Stimulated activated CD4-positive, alpha-beta T cell treated with anti-CD3 and anti-CD28 coated beads, Interleukin-15, amount 100 ng/mL, for 24 hours (primary cell): Measurements from ENCODE around the gene SLC24A1.

Experiments
- DNase-seq: peaks from one replicate; pipeline ENCODE4 v3.0.0-alpha.2; 2020

Gene SLC24A1

DNA sequence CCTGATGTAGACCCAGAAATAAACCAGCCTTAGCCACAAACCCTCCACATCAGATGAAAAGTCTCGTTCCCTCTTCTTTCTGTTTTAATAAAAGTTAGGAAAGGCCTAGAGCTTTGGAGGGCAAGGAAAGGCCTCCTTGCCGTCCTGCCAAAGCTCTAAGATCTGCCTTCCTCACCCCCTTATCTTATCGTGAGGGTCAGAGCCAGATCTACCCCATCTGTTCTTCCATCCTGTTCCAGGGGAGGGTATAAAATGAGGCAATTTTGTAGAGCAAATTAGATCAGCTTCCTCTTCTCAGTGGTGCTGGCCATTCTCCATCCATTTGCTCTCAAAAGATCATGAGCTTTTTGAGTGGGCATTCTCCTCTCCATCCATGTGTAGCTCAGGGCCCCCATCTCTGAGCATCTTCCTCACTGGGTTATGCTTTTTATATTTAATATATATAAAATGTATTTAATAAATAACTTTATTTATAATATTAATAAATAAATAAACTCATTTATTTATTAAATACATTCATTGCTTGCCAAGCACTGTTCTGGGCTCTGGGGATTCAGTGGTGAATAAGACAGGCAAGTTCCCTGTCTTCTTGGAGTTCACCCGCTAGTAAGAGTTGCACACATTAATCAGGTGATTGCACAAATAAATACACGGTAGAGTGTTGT lies 2.0 kb upstream of the SLC24A1 start:
- DNase-seq: no peak

DNA sequence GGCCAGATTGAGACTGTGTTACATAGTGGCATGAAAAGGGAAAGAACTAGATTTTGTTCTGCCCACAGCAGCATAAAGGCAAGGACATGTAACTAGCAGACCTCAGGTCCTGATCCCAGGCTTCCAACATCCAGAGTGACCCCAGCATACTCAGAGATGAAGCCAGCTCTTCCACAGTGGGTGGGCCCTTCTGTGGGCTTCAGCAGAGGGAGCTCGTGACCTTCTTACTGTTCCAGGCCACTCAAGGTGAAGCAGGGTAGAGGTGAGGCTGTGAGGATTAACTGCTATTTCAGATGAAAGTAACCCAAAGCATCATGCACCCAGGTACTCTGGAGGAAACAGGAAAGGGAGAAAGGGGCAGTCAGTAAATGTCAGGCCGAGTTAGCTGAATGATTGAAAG lies 905 bp upstream of the SLC24A1 start:
- no peak for DNase-seq

DNA sequence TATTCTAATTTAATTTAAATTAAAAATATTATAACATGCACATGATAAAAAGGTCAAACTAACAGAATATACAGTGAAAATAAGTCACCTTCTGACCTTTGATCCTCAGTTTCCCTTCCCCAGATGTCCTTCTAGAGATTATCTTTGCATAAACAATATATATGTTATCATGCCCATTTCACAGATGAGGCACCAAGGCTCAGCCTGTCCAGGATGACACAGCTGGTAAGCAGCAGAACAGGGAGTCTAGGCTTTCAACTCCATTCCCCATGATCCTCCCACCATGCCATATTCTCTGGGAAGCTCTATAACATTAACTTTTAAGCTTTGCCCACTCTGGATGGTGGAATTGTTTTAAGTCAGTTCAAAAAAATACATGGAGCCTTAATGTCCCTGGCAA lies 1.4 kb downstream of the SLC24A1 start:
- no peak for DNase-seq

DNA sequence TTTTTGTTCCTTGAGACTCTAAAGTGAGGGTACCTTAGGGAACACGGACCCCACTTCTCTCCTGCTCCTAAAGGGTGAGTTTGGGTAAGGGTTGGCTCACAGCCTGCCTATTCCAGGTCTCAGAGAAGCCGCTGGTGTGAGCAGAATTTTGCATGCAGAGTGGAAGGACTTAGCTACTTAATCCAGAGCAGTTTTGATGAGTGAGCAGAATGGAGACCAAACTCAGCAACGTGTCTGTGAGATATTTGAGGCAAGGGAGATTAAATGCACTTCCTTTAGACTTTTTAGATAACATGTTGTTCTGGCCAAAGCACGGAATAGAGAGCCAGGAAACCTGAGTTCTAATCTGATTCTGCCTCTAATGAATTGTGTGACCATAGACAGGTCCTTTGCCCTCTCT lies 5.1 kb downstream of the SLC24A1 start:
- no peak for DNase-seq

DNA sequence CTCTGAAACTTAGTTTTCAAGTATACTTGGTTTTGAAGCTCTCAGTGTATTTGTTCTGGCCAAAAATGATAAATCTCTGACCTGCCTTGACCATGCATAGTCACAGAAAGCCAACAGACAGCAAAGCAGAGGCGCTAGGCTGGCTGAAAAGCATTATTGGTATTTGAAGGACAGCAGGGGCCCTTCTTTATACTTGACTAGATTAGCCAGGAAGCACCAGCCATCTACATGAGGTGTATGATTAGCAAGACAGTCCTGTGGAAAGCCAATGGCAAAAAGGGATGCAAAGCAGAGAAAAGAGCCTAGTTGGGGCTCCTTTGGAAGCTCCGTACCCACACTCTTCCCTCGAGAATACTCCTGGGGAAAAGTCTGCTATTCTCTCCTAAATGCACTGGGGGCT lies 7.8 kb downstream of the SLC24A1 start:
- DNase-seq: no peak

DNA sequence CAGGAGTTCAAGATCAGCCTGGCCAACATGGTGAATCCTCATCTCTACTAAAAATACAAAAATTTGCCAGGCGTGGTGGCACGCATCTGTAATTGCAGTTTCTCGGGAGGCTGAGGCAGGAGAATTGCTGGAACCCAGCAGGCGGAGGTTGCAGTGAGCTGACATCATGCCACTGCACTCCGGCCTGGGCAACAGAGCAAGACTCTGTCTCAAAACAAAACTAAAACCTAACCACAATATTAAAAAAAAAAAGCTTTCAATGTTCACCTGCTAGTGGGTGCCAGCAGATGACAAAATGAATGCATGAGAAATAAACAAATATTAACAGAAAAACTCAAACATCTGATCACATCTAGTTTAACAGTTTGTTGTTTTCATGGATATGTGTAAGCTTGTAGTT lies 9.0 kb downstream of the SLC24A1 start:
- DNase-seq: no peak

DNA sequence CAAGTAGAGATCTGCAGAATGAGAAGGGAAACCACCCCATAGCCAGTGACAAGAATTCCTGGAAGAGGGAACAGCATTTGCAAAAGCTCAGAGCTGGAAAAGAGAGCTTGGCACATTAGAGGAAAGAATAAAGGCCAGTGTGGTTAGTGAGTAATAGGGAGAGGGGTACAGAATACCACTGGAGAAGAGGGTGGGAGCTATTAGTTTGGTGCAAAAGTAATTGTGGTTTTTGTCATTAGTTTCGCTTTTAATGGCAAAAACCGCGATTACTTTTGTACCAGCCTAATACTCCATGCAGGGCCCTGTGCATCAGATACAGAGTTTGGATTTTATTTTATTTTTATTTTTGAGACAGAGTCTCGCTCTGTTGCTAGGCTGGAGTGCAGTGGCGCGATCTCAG lies 9.8 kb downstream of the SLC24A1 start:
- no peak for DNase-seq

DNA sequence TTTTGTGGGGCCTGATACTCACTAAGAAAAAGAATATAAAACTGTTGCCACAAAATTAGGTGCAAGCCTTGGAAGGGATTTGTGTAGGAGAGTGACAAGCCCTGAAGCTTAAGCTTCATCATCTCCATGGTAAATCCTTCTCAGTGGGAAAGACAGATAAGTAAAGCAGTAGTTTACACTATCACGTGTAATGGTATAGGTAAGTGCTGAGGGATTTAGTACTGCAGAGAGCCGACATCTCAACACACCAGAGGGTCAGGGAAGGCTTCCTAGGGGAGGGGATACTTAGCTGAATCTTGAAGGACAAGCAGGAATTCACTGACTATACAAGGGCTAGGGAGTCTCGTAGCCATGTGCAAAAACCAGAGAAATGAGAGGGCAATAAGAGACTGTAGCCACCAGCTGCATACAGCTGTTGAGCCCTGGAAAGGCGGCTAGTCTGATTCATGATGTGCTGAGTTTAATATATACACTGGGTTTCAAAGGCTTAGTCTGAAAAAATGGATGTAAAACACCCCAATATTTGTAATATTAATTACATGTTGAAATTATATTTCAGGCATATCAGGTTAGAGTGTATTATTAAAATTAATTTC lies 11.1 kb downstream of the SLC24A1 start:
- DNase-seq: no peak

DNA sequence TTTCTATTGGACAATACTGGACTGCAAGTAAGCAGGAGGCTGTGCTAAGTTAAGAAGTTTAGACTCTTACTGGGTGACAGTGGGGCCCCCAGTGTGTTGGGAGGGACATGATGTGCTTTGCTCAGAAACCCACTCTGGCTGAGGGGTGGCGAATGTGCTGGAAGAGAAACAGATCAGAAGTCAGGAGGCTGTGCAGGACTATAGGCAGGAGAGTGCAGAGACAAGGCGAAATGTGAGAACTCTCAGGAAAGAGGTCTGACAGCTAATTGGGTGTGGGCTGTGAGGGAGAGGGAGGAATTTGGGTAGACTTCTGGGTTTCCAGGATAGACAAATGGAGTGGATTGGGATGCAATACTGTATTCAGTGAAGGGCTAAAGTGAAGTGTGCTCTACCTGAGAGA lies 12.0 kb downstream of the SLC24A1 start:
- no peak for DNase-seq

DNA sequence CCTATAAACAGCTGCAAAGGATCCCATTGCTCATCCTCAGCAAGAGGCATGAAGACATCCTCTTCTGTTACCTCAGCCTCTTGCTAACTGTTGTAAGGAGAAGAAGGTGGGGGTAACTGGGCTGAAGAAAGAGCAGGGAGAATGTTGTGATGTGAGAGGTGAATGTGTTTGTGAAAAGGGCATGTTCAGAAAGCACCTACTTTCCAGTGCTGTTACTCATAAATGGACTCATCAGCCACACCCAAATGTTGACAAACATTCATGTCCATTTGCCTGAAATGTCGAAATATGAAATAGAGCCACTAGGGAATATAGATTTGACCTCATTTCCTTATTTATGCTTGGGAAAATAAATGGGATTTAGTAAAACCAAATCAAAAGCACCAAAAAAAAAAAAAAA lies 12.6 kb downstream of the SLC24A1 start:
- no peak for DNase-seq

DNA sequence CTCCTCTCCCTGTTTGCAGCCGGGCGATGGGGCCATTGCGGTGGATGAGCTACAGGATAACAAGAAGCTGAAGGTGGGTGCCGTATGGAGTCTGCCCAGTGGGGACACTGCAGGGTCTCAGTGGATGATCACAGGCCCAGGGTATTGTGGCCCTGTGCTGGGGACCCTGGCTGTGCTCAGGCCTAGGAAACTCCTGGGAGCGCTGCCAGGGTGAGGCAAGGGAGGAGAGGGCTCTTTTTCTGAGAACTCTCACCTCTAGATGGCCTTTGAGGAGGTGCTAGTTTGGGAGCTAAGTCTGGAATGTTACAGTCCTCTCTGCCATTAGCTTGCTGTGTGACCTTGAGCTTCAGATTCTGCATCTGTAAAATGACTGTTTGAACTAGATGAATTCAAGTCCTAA lies 16.4 kb downstream of the SLC24A1 start:
- DNase-seq: no peak

DNA sequence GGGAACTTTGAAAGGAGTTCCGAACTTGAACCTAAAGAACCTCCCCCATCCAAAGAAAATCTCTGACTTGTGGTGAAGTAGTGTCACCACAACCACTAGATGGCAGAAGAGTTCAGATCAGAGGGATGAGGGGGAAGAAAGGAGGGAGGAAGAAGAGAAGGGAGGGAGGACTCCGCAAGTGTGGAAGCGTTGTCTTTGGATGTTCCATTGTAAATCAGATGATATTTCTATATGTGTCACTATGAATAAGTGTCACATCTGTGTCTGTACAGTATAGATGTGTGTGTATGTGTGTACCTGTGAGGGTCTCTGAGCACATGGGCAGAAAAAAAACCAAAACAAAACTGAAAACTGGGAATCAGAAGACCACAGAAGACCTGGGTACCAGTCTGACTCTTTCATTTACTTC lies 16.9 kb downstream of the SLC24A1 start:
- DNase-seq: peak; percentile 23

DNA sequence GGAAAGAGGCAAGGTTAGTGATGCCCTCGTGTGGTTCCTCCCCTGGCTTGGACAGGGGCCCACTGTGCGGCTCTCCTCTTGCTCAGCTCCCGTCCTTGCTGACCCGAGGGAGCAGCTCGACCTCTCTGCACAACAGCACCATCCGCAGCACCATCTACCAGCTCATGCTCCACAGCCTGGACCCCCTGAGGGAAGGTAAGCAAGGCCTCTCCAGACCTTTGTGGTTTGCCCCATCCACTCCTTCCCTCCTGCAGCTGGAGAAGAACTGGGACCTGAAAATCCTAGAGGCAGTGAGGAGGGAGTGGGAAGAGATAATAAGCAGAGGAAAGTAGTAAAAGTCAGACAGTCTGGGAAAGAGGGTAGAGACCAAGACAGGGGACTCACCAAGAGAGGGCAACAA lies 17.8 kb downstream of the SLC24A1 start:
- DNase-seq: no peak

DNA sequence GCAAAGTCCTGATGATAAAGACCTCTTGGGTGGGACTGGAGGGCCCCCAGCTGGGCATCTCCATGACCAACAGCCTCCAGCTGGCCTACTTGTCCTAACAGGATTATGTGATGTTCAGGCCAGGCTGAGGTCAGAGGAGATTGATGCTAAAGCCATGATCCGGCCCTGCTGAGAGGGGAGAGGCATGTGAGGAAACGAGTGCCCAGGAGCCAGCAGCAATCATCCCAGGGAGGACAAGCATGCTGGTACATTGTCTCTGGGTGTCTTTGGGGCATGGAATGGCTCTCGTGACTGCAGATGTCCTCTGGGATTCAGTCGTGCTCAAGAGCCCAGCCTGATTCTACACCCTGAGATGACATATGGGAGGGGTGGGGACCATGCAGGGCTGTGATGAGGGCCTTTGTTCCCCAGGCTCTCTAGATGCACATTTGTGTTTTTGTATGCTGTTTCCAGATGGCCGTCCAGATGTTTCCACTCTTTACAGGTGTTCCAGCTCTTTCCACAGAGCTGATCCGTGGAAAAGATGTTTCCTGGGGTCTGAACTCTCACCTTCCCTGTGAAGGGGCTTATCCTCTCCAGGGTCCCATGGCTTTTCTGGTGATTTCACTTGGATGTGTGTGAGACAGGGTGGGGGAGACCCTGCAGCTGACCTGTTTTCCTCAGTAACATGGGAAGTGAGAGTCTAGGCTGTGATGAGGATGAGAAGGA lies 20.2 kb downstream of the SLC24A1 start:
- no peak for DNase-seq

DNA sequence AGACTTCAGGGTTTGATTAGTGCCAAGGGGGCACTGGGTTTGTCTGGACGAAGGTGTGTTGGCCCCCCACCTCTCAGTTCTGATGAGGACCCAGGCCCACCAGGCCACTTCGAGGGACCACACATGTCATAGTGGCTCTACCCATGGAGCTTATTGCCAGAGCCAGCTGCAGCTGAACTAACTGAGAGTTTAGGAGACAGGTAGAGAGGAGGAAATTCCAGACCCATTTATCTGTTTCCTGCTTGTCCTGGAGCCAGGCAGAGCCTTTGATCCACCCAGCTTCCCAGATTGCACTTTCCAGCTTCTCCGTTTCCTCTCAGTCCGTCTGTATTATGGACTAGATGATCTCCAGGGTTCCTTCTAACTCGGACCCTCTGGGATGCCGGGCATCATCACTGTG lies 20.9 kb downstream of the SLC24A1 start:
- DNase-seq: no peak

DNA sequence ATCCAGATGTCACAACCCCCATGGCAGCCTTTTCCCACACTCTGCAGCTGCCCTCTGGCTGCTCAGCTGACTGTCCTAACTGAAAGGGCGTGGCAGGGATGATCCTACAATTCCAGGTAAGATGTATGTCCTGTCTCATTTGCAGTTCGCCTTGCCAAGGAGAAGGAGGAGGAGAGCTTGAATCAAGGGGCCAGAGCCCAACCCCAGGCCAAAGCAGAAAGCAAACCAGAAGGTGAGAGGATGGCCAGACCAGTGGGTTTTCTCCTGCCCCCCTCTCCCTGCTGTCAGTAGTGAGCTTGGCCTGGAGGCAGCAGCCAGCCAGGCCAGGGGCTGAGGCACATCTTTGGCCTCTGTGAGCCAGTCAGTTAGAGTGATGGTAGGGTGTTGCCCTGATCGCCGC lies 22.5 kb downstream of the SLC24A1 start:
- no peak for DNase-seq

DNA sequence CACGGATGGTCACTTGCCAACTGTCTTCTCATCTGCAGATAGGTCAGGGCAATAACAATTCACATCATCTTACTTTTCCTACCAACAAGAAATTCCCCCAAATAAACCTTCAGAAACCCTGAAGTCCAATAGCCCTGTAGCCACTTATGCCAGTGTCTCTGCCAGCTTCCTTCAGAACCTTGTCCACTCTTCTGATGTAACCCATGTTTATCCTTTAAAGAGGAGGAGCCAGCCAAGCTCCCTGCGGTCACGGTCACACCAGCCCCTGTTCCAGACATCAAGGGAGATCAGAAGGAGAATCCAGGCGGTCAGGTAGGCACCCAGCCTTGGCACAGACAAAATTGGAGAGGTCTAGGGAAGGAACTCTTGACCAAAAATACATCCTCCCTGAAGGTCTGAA lies 23.7 kb downstream of the SLC24A1 start:
- no peak for DNase-seq

DNA sequence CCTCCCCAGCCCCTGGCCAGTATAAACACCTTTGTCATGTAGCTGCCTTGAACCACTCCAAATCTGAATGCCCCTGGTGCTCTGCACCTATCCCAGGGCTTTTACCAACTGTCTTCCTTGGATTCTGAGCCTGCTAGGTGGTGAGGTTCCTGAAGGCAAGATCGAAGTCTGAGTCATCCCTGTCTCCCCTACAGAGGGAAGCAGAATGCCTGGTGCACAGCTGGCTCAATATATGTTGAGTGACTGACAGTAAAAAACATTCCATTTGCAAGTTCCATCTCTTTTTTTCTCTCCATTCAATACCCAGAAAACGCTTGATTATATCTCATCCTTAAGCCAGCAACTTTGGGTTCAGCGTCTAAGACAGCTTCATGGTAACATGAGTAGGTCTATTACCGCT lies 24.7 kb downstream of the SLC24A1 start:
- no peak for DNase-seq

DNA sequence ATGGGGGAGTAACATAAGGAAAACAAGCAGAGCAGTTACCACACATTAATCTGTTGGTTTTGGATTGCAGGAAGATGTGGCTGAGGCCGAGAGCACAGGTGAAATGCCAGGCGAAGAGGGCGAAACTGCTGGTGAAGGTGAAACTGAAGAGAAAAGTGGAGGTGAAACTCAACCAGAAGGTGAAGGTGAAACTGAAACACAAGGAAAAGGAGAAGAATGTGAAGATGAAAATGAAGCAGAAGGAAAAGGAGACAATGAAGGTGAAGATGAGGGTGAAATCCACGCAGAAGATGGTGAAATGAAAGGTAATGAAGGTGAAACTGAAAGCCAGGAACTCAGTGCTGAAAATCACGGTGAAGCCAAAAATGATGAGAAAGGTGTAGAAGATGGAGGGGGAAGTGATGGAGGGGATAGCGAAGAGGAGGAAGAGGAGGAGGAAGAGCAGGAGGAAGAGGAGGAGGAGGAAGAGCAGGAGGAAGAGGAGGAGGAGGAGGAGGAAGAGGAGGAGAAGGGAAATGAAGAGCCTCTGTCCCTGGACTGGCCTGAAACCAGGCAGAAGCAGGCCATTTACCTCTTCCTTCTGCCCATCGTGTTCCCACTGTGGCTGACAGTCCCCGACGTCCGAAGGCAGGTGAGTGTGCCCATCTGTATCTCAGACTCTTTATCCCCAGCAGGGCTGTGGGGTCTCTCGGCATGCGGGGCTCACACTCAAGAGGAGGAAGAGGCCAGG lies 28.7 kb downstream of the SLC24A1 start:
- no peak for DNase-seq

DNA sequence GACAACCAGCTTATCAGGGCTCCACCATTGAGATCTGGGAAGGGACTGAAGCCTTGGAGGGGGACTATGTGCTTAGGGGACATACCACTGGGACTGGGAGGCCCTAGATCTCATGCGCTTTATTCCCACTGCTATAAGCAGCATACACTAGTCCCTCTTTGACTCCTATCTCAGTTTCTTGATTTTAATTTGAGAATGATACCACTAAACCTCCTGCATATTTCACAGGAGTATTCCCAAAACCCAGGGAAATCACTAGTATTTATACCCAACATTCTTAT lies 29.2 kb downstream of the SLC24A1 start:
- DNase-seq: no peak

DNA sequence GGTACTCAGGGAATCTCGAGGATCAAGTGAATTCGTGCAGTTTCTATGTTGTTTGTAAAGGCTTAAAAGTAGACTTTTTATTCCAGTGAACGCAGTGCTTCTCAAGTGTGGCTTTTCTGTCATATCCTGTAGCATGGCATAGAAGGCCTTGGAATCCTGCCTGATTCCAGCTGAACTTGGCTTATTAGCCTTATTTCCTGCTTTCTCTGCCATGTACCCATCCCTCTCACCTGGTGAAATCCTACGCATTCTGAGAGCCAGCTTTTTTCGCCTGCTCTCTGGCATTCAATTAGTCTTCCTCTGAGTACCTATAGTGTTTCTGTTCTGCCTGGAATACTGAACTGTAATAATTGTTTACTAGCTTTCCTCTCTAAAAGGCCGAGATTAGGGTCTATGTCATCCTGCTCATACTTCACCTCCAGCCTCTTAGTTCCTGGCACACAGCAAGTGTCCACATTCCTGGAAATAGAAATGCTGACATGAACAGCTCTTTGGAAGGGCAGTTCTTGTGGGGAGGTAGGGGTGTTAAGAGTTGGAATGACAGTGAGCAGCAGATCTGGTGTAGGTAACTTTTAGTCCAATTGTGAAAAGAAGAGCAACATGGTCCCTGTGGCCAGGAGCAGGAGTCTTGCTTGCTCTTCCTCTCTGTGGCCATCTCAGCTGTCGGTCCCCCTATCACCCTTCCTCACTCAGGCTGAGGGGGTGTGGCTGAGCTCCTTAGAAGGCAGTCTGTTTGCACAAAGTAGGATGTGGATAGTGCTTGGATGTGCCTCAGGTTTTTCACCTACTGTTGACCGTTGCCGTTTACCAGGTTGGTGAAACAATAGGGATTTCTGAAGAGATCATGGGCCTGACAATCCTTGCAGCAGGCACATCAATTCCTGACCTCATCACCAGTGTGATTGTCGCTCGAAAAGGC lies 30.4 kb downstream of the SLC24A1 start:
- no peak for DNase-seq

DNA sequence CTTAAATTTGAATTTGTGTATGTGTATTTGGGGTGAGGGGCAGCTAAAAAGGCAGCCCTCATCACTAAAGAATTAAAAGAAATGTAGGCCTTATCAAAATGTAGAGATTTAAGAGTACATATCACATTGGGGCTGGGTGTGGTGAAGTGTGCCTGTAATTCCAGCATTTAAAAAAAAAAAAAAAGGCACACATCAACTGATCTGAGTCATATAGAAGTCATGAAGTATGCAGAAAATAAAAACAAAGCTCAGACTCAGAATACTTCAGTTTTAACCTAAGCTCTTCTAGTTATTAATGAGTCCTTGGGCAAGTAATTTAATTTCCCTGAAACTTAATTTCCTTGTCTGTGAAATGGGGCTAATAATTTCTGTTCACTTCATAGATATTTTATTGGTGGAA lies 31.6 kb downstream of the SLC24A1 start:
- no peak for DNase-seq
